Stimulated activated CD8-positive, alpha-beta memory T cell treated with anti-CD3 and anti-CD28 coated beads, Interleukin-15, amount 100 ng/mL, for 24 hours (primary cell): ENCODE results near the gene DEPDC5.

Experiments used
- DNase-seq: peaks from one replicate; pipeline ENCODE4 v3.0.0-alpha.2; 2020; ENCODE audit warnings: low read depth

DEPDC5 gene

GRCh38 chr22:31926969-31927368 is 173.2 kb downstream of the DEPDC5 start:
- DNase-seq = no peak

GRCh38 chr22:31927562-31927961 is 173.7 kb downstream of the DEPDC5 start:
- DNase-seq = no peak

- no peak for DNase-seq
These were observed 175.5 kb downstream of the DEPDC5 start for GRCh38 chr22:31929167-31929930.

GRCh38 chr22:31932863-31933262 is 179.0 kb downstream of the DEPDC5 start:
- DNase-seq = no peak

- no peak for DNase-seq
These were observed 179.6 kb downstream of the DEPDC5 start for GRCh38 chr22:31933406-31933805.

- DNase-seq = no peak
These were observed 180.1 kb downstream of the DEPDC5 start for GRCh38 chr22:31933816-31934482.

GRCh38 chr22:31935961-31936635 is 182.3 kb downstream of the DEPDC5 start:
- DNase-seq = no peak

GRCh38 chr22:31937341-31937740 is 183.5 kb downstream of the DEPDC5 start:
- DNase-seq = no peak

GRCh38 chr22:31938296-31938695 is 184.5 kb downstream of the DEPDC5 start:
- no peak for DNase-seq

- no peak for DNase-seq
These were observed 186.7 kb downstream of the DEPDC5 start for GRCh38 chr22:31940506-31940905.

GRCh38 chr22:31942091-31942490 is 188.3 kb downstream of the DEPDC5 start:
- DNase-seq = no peak

- DNase-seq = no peak
These were observed 189.6 kb downstream of the DEPDC5 start for GRCh38 chr22:31943206-31943977.

GRCh38 chr22:31943978-31944699 is 190.3 kb downstream of the DEPDC5 start, which contains the start of gene YWHAH:
TSS of gene YWHAH (plus strand) at chr22:31944535. CDS start at chr22:31944734, 199 bp downstream.
- peak; percentile 86 for DNase-seq

- no peak for DNase-seq
These were observed 191.1 kb downstream of the DEPDC5 start for GRCh38 chr22:31944700-31945442.

GRCh38 chr22:31945443-31945855 is 191.6 kb downstream of the DEPDC5 start:
- no peak for DNase-seq

- no peak for DNase-seq
These were observed 192.3 kb downstream of the DEPDC5 start for GRCh38 chr22:31945971-31946680.

- DNase-seq = no peak
These were observed 193.5 kb downstream of the DEPDC5 start for GRCh38 chr22:31947296-31947695.

- no peak for DNase-seq
These were observed 194.2 kb downstream of the DEPDC5 start for GRCh38 chr22:31948002-31948401.

- no peak for DNase-seq
These were observed 196.4 kb downstream of the DEPDC5 start for GRCh38 chr22:31950226-31950625.
